CD4-positive, alpha-beta T cell (primary cell): ENCODE measurements around the gene RETREG1. TPM values are rescaled to one million over a fixed set of nuclear protein-coding genes. Genes with fewer than 3 reads are reported as not detected.
A peak's percentile ranks its signal among the peaks of the same experiment; 100 is the strongest.

ENCODE experiments used
- ATAC-seq: fragments of 200-7000 bp; cut with Tn5 transposase; one replicate; pipeline ENCODE4 v1.10.0; 2022; ENCODE audit warnings: mild to moderate bottlenecking; ENCODE audit not compliant: poor library complexity
- CTCF ChIA-PET: fragments of 350-600 bp; sonication (Branson Sonifier 250); formaldehyde crosslinking; loops from one replicate; lab custom pipeline; 2021; ENCODE audit warnings: antibody characterized with exemption, inconsistent platforms; lab: Charles Lee
- POLR2A ChIA-PET: fragments of 350-600 bp; sonication (Branson Sonifier 250); formaldehyde crosslinking; loops from one replicate; lab custom pipeline; 2021; ENCODE audit warnings: antibody characterized with exemption, inconsistent platforms; lab: Charles Lee
- DNase-seq, 14 experiments: peaks; one replicate each; pipeline ENCODE4 v3.0.0-alpha.2; 2013 to 2020; ENCODE audit warnings: mixed read lengths in 2 of 14
- H3K27ac ChIP-seq, 2 donors: one replicate each; pipeline versions ENCODE4 v1.5.1 to v1.7.0; 2013; ENCODE audit warnings: low read length in 2 of 2, low read depth in 1 of 2, mild to moderate bottlenecking in 1 of 2
- H3K27me3 ChIP-seq, 2 experiments: 1 replicate in 1 of 2; 2 replicates in 1 of 2; pipeline versions ENCODE4 v1.6.1 to v1.7.0; 2013; ENCODE audit warnings: low read length in 2 of 2, control low read depth in 1 of 2, mild to moderate bottlenecking in 1 of 2, moderate library complexity in 1 of 2; ENCODE audit not compliant: insufficient read depth in 2 of 2, control insufficient read depth in 1 of 2
- H3K36me3 ChIP-seq: one replicate; pipeline ENCODE4 v1.6.1; 2013; ENCODE audit warnings: low read length, control low read depth; ENCODE audit not compliant: insufficient read depth
- H3K4me1 ChIP-seq: one replicate; pipeline ENCODE4 v1.6.1; 2013; ENCODE audit warnings: low read length, control low read depth; ENCODE audit not compliant: insufficient read depth
- H3K4me3 ChIP-seq: one replicate; pipeline ENCODE4 v1.5.1; 2013; ENCODE audit warnings: mild to moderate bottlenecking, low read length, moderate library complexity
- H3K9me3 ChIP-seq, 2 experiments: 1 replicate in 1 of 2; 2 replicates in 1 of 2; pipeline versions ENCODE4 v1.6.1 to v1.7.0; 2013; ENCODE audit warnings: low read length in 2 of 2, mild to moderate bottlenecking in 2 of 2, control low read depth in 1 of 2, moderate library complexity in 1 of 2; ENCODE audit not compliant: control insufficient read depth in 1 of 2, insufficient read depth in 1 of 2
- H3K27ac Mint-ChIP-seq: one replicate; pipeline ENCODE4 v1.8.0; 2020; ENCODE audit warnings: mixed read lengths
- H3K27me3 Mint-ChIP-seq: one replicate; pipeline ENCODE4 v1.8.0; 2021; ENCODE audit warnings: mixed read lengths
- H3K36me3 Mint-ChIP-seq: one replicate; pipeline ENCODE4 v1.8.0; 2021; ENCODE audit warnings: low read depth, mixed read lengths
- H3K4me1 Mint-ChIP-seq: one replicate; pipeline ENCODE4 v1.8.0; 2021; ENCODE audit warnings: low read depth, mixed read lengths
- H3K4me3 Mint-ChIP-seq: one replicate; pipeline ENCODE4 v1.8.0; 2020; ENCODE audit warnings: mild to moderate bottlenecking, mixed read lengths
- H3K9me3 Mint-ChIP-seq: one replicate; pipeline ENCODE4 v1.8.0; 2020; ENCODE audit warnings: mixed read lengths
- intact Hi-C, 2 experiments: fragments of 100-400 bp; cut with DNase I in 1 of 2; cut with micrococcal nuclease in 1 of 2; formaldehyde crosslinking; loops; one replicate each; pipeline versions ENCODE4 v1.15.1 to v1.9.0; 2023 to 2025; cut with DNase I, micrococcal nuclease
- total RNA-seq, 174 experiments: library from RNA in 2 of 174; stranded (reverse) in 2 of 174; gene quantifications; one replicate each; pipeline ENCODE4 v1.2.3 and lab custom pipeline; 2021 to 2026
- TF ChIP-seq, protein P1 (sequence below): fragments of 200-600 bp; IDR thresholded peaks from one replicate; pipeline ENCODE4 v1.8.0; 2022; ENCODE audit warnings: antibody characterized with exemption, mild to moderate bottlenecking

The RETREG1 gene
- total RNA-seq, 2 experiments from 2014 or later = 68.9 to 69.7 TPM

DNA sequence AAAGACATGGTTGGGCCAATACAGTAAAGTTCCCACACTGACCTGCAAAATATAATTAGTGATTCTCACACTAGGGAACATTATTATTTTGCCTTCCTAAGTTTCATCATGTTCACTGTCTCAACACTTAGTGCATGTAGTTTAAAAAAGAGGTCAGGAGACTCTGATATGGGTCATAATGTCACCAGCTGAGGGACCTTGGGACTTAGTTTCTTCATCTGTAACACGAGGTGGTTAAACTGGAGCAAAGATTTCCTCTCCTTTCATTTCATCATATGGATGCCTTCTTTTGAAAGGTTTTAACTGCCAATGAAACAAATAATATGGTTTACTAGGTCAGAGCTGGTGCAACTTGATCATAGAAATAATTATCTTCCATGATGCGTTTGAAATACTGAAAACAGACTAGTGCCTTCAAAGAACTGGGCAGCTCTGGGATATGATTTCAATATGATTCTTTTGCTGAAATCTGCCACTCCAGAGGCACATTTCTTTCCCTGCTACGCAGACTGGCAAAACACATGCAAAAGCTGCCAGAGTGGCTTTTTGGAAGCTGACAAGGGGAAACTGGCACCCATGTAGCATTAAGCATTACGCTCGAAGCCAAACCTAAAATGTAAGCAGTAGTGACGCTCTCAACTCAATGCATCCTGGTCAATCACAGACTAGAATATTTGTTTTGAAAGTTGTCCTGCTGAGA lies 20.8 kb downstream of the RETREG1 start:
- TF ChIP-seq, protein P1, sequence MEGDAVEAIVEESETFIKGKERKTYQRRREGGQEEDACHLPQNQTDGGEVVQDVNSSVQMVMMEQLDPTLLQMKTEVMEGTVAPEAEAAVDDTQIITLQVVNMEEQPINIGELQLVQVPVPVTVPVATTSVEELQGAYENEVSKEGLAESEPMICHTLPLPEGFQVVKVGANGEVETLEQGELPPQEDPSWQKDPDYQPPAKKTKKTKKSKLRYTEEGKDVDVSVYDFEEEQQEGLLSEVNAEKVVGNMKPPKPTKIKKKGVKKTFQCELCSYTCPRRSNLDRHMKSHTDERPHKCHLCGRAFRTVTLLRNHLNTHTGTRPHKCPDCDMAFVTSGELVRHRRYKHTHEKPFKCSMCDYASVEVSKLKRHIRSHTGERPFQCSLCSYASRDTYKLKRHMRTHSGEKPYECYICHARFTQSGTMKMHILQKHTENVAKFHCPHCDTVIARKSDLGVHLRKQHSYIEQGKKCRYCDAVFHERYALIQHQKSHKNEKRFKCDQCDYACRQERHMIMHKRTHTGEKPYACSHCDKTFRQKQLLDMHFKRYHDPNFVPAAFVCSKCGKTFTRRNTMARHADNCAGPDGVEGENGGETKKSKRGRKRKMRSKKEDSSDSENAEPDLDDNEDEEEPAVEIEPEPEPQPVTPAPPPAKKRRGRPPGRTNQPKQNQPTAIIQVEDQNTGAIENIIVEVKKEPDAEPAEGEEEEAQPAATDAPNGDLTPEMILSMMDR = no peak
- no peak overlapping the region for H3K4me3 Mint-ChIP-seq
- H3K27ac Mint-ChIP-seq = peak overlapping the region; percentile 61
- H3K4me3 ChIP-seq = no peak overlapping the region
- peaks cover 34% of the 10 kb centered on the region for H3K4me1 ChIP-seq
- H3K36me3 ChIP-seq = peaks cover 22% of the 10 kb centered on the region
- ATAC-seq = no peak
- H3K27me3 Mint-ChIP-seq = no peaks in the 10 kb centered on the region
- no peaks in the 10 kb centered on the region for H3K9me3 Mint-ChIP-seq
- H3K27ac ChIP-seq = no peak overlapping the region
- no peak for DNase-seq
- POLR2A ChIA-PET = interaction anchor here (0.9 to 1.6 kb wide), 2 partner anchors 10 to 21 kb away, joined by 3 to 6 read pairs; partner anchors contain the start of gene RETREG1
- CTCF ChIA-PET = no interaction called here
- no peaks in the 10 kb centered on the region for H3K27me3 ChIP-seq
- peaks cover 74% of the 10 kb centered on the region for H3K36me3 Mint-ChIP-seq
- intact Hi-C loops = no loop called here
- peaks cover 88% of the 10 kb centered on the region for H3K4me1 Mint-ChIP-seq
- H3K9me3 ChIP-seq = no peaks in the 10 kb centered on the region

DNA sequence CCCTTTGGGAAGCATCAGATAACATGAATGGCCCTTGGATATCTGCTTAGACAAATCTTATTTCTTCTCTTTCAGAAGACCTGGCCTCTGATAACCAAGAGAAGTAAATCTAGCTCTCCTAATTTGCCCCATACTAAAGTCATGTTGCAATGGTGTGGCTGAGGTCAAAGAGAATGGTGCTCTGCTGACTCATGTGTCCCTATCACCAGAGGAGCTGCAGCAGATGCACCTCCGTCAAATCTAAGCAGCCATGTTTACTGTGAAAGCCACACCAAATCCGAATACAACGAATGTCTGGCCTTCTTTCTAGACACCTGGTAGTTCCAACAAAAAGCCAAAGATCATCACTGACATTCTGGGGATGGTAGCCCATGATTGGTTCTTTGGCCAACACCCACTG lies 23.2 kb downstream of the RETREG1 start:
- no peak overlapping the region for H3K27ac ChIP-seq
- H3K9me3 ChIP-seq = peaks cover 0 to 2% of the 10 kb centered on the region in 2 experiments
- TF ChIP-seq, protein P1 = no peak
- no peak overlapping the region for H3K4me3 ChIP-seq
- DNase-seq (no peak), ATAC-seq (no peak)
- Mint-ChIP-seq H3K9me3 (no peaks in the 10 kb centered on the region), H3K4me1 (peaks cover 86% of the 10 kb centered on the region), H3K27ac (peak overlapping the region; percentile 47), H3K27me3 (no peaks in the 10 kb centered on the region), H3K36me3 (peaks cover 80% of the 10 kb centered on the region), H3K4me3 (no peak overlapping the region)
- intact Hi-C loops = no loop called here
- ChIA-PET CTCF (interaction anchor here (1.8 kb wide), 1 partner anchor 137 kb away, joined by 4 read pairs; no protein-coding TSS in a partner anchor), POLR2A (interaction anchor here (0.8 kb wide), 1 partner anchor 64 kb away, joined by 4 read pairs; no protein-coding TSS in a partner anchor)
- peaks cover 21% of the 10 kb centered on the region for H3K36me3 ChIP-seq
- peaks cover 23% of the 10 kb centered on the region for H3K4me1 ChIP-seq
- no peaks in the 10 kb centered on the region for H3K27me3 ChIP-seq

DNA sequence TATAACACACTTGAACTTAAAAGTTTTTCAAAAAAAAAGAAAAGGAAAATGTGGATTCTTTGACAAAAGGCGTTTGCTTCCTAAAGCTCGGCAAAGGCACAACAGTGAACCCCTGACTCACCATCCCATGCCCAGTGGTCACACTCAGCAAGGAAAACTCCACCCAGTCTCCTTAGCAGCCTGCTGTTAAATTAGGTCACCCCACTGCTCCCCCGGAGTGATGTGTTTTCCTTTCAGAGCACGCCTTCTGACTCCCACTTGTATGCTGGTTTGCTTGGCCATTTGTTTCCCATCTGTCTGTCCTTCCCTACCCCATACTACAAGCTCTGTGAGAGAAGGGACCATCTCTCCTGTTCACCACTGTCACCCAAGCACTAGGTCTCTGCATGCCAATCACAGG lies 23.8 kb downstream of the RETREG1 start:
- H3K4me3 ChIP-seq = no peak overlapping the region
- ChIA-PET CTCF (no interaction called here), POLR2A (interaction anchor here (1.5 kb wide), 1 partner anchor 24 kb away, joined by 6 read pairs; the partner anchor contains the start of gene RETREG1)
- TF ChIP-seq, protein P1 = no peak
- Mint-ChIP-seq H3K36me3 (peaks cover 80% of the 10 kb centered on the region), H3K4me1 (peaks cover 85% of the 10 kb centered on the region), H3K4me3 (no peak overlapping the region), H3K27me3 (no peaks in the 10 kb centered on the region), H3K9me3 (no peaks in the 10 kb centered on the region), H3K27ac (peak overlapping the region; percentile 47)
- intact Hi-C loops = no loop called here
- DNase-seq (no peak), ATAC-seq (no peak)
- H3K36me3 ChIP-seq = peaks cover 17% of the 10 kb centered on the region
- no peaks in the 10 kb centered on the region for H3K27me3 ChIP-seq
- H3K27ac ChIP-seq = no peak overlapping the region
- H3K9me3 ChIP-seq = peaks cover 0 to 5% of the 10 kb centered on the region in 2 experiments
- H3K4me1 ChIP-seq = peaks cover 23% of the 10 kb centered on the region
